ENCODE results near the gene NFIA.

NFIA gene

DNA sequence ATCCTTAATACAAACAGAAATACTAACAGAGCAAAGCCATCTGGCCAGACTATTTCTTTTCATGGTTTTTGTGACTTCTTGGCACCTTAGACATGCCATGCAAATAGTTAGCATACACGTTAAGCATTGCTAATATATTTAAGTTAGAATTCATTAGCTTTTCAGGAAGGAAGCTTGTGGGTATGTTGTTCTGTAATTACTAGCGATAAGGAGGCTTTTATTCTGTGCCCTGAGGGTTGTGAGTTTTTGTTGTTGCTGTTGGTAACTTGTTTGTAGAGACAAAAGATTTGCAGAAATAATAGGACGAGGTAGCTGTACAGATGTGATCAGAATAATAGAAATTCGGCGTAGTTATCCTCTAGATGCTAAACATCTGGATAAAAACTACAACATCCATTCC is 337.3 kb downstream of the NFIA start:
- no peak for DNase-seq

DNA sequence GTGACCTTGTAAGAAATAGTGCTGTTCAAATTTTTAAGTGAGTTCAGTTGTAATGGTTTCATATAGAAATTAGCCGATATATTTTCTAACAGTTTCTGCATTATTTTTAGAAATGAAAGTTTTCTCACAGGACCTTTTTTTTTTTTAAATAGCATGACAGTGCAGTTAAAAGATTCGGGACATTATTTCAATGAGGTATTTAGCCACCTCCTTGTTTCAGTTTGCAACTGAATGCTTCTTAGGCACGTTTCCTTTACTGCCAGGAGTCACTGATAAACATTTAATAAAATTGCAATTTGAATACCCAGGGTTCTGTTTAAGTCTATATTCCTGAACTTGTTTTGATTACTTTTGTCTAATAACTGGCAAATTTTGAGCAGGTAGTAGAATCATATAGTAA is 337.9 kb downstream of the NFIA start:
- no peak for DNase-seq

DNA sequence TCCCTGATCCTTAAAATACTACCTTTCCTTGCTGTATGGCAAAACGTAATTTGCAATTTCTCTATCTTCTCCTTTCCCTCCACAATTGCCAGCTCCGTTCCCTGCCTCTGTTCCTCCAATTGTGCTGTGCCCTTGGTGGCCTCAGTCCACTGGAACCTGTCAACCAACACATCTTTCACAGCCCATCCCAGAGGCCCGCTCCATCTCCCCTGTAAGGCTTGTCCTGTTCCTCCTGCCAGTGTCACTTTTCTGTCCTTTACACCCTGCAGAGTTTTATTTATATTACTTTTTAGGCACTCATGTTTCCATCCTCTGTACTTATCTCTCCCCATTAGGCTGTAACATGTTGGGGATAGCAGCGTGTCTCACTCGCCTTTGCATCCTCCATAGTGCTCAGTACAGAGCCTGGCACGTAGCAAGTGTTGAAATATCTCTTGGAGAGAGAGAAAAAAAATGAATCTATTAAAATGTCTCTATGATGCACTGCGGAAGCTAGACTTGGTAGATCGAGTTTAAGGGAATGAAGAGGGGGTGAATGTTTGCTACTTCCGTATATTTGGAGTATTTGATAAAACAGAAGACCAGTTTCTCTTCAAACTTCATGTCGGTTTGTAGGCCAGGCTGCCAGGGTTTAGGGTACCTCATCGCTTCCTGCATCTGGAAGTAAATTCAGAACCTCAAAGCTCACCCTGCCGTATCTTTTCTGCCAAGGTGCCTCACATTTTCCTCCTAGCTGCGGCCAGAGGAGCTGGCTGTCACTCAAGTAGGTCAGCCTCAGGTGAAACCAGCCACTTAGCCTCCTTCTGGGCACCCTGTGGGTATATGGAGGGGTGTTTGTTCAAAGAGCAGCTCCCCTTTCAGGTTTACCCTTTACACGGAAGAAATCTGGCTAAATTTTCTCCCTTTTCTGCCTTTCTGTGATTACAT is 338.8 kb downstream of the NFIA start:
- no peak for DNase-seq

DNA sequence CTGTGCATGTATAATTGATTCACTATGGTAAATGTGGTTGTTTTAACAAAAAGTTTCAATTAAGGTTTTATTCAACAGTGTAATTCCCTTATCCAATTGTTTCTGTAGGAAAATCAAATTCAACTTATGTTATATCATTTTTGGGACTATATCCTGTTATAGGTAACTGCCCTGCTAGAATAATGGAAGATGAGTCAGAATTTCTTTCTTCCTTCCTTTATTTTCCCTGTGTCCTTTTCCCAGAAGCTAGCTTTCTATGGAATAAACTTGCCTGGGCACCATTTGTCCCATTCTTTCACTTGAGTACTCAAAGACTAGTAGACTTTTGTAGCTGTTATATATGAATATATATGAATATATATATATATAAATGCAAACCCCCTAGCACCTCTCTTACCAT is 341.3 kb downstream of the NFIA start:
- no peak for DNase-seq

DNA sequence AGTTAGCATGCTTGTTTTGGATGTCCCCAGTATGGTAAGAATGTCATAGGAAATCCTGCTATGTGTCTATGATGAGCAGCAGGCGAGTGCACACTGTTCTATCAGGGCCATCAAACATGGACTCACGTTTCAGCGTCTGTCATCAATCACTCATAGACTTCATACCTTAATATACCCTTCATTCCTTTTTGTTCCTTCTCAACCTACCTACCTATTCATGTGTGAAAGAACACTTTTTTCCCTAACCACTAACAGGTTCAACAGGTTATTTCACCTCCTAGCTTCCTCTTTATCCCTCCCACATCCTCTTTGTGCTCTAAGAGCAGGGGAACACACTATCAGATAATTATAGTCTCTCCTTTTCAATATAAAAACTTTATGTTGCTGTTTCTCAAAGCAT is 342.0 kb downstream of the NFIA start:
- DNase-seq: no peak

DNA sequence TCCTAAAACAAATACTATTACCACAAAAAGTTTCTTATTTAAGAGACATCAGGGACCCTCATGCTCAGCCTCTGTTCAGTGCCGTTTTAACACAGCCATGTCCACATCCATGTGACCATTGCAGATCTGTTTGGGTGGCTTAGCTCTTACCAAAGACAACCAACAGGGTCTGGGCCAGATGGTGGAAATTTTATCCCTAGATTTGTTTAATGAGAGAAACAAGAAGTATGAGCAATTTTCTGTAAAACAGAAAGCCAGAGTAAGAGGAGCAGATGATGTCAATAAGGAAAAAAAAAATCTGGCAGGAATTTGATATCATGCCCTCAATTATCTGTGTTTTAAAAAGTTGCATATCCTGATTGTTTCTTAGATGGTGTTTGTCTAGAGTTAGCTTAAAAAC is 342.7 kb downstream of the NFIA start:
- DNase-seq: no peak

DNA sequence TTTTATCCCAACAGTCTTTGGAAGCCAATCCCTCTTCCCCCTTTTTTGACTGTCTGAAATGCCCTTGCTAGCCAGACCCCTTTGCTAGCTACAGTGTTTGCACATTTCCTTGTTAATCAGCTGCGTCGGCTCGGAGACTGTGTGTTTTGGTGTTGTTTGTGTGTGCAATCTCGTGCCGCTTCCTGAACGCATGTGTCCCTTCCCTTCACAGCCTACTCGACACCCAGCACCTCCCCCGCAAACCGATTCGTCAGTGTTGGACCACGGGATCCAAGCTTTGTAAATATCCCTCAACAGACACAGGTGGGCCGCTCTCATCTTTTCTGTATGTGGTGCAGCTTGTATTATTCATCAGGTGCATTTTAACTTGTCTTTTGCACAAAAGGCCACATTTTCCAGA is 343.9 kb downstream of the NFIA start:
- DNase-seq: no peak

DNA sequence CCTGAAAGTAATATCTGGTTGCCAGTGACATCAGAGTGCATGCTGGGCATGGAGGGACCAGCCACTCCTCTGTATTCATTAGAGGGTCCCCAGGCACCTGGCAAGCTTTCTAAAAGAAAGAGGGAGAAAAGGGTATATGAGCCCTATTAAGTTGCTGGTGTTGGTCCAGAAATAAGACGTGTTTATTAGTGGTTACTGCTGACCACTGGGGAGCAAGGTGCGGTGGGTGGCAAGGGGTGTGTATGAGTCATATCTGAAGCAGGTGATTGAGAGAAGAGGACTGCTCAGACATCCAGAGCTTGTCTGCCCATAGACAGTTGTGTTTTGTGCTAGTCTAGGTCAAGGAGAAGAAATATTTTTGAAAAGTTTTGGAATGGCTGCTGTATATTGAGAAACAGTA is 344.5 kb downstream of the NFIA start:
- DNase-seq: no peak

DNA sequence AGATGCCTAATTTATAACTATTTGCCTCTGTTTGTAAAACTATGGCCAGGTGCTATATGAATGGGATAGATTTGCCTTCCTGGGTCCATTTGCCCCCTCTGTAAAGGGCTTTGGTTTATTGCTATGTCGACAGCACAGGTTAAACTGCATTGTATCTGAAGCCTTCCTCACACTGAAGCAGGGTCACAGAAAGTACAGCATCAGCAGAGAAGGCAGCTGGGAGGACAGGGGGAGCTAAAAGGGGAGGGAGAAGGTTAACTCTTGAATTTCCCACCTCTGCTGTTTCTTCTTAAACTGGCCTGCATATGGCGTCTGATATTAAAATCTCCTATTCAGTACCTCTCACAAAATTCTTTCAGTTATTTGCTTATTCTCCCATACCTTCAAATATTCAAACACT is 345.1 kb downstream of the NFIA start:
- DNase-seq: no peak

DNA sequence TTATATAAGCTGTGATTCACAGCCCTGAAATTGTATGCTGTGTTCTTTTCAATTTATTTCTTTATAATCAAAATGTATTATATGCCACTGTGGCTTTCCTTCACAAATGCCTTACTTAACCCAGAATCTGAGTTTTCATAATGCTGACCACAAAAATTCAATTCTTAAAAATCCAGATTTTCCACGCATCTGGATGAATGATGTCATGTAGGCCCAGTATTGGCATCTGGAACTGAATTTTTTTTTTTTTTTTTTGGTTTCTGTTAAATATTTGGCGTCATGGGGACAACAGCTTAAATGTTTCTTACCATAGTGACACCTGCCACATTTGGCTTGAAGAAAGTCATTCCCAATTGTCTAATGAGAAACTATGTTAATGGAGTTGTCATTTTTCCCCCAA is 345.8 kb downstream of the NFIA start:
- no peak for DNase-seq

DNA sequence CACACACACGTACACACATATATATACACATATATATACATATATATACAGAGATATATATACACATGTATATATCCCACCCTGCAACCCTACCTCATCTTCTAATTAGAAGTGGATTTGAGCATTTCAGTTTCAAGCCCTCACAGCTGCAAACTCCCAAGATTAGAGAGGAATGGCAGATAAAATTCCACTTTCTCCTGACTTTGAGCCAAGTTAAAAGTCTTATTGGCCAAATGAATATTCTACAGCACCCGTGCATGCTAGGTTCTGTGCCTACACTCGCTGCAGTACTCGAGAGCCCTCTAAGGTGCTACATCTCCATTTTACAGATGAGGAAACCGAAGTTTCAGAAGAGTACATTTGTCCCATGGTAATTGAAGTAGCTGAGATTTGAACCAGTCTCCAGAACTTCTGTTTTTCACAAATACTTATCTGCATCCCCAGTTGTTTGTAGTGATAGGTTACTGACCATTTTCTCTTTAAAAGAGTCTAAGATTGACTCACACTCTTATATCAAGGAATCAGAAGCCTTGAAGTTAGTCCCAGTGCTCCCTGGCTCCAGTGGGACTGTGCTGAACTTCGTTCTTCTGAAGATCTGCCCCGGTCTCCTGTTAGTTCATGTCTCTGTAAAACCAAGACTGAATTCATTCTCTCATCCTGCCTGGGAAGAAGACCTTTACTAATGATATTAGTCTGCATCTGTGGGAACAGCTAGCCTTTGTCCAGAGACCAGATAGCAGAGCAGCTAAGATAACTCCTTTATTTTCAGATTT is 350.4 kb downstream of the NFIA start:
- no peak for DNase-seq

DNA sequence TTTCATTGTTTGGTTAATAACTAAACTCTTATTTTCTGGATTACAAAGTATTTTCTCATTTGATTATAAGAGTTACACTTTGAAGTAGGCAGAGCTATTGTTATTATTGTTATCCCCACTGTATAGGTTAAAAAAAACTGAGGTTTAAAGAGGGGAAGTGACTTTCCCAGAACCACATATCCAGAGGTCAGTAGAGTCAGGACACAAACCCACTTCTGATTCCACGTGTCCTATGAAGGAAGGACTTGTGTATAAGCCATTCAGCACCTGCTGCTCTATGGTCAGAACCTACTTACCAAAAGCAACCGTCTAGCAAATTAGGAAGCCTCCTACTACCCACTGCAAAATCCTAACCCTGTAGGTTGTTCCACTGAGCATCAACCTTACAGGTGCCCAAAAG is 351.3 kb downstream of the NFIA start:
- DNase-seq: no peak

DNA sequence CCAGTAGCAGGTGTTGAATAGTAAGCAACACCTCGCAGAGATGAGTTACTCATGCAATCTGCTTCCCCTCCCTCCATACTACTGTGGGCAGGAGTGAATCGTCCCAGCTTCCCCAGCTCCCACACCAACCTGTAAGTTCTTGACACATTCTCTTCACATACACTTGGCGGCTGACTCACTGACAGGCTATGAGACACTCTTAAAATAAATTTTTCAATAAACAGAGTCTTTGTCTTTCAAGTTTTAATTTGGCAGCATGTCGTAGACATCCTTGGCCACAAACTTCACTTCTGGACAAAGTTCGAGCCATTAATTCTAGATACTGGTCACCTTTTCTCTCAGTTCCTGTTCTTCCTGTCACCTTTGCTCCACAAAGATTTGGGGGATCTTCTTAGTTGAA is 351.9 kb downstream of the NFIA start:
- DNase-seq: no peak

DNA sequence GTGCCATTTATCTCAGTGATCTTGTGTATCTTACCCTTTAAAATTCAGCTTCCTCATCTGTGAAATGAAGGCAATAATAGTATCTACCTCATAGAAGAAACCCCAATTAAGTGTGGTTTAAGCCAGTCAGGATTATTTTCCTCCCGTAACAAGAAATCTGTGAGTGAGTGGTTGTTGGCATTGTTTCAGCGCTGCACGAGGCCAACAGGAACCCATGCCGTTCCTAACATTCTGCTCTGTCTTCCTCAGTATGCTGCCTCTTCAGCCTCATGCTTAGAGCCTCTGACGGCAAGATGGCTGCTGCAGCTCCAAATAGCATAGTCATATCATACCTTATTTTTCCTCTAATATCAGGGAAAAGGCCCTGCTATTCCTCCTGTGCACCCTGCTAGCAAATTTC is 352.9 kb downstream of the NFIA start:
- DNase-seq: no peak

DNA sequence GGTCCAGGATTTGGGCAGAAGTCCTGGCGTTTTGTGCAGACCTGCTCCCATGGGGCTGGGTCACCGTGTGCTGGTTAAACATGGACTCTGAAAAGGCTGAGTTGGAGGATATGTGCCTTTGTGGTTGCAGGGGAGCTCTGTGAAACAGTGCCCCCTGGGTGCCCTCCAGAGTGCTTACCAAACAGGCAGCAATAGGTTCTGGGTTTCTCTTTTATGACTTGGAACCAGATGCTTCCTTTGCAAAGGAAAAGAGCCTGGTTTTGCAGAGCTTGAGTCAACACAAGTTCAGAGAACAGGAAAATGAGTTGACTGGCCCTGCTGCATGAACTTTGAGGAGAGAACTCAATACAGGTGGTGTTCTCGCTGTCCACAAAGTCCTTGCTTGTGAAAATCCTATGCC is 353.7 kb downstream of the NFIA start:
- DNase-seq: no peak

DNA sequence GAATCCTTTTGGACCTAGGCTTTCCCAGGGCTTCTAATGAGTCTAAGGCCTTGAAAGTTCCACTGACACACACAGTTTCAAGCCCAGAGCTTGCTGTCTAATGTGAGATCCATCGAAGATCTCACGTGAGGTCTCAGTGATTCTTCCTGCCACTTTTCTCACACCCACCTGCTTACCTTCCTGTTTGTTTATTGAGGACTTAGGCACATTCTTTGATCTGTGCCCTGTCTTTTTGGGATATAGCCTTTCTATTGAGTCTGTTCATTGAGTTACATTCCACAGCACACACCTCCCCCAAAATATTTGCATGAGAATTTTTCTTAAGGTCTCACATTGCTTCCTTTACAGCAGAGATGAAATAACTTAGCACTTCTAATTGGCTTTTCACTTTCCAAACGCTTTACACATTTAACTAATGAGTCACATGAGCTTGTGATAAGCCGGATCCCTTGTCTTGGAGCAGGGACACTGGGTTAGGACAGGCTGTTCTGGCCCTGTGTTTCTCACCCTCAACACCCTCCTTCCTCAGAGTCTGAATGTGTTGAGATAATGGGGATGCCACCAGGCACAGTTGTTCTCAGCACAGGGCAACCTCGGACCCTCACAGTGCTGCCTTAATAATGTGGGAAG is 354.2 kb downstream of the NFIA start:
- no peak for DNase-seq

DNA sequence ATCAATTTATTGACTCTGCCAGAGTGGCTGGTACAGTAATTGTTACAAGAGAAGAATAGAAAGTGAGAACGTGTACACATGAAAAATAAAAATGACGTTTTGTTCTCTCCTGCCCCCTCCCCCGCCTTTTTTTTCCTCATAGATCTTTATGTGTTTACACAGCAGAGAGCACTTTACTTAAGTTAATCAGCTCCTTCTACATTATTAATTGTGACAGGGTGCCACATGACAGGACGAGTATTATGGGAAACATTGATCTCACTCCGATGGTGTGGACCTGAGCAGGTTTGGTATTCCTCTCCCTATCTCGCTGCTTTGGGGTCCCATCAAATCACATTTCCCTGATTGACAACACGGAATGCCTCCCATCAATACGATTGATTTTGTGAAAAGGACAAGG is 356.9 kb downstream of the NFIA start:
- DNase-seq: no peak

DNA sequence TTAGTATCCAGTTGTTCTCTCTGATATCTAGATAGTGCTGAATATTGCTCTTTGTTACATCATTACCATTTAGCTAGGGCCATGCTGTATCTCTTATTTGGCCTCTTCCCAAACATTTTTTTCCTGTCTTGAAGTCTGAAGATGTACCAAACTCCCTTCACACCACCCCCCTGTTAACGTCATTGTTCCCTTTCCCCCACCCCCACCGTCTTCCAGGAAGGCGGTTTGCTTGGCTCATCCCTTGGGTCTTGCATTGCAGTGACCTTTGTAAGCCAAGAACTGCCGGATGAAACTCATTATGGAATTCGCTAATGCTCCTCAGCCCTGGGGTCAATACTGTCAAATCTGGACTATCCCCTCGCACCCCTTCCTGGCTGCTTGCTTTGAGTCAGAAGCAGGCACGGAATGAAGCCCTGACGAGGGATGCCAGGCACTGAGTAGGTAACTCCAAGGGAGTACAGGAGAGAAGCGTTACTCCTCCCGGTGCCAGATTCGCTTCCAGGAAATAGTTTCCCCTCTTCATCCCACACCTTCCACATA is 359.4 kb downstream of the NFIA start:
- DNase-seq: no peak

DNA sequence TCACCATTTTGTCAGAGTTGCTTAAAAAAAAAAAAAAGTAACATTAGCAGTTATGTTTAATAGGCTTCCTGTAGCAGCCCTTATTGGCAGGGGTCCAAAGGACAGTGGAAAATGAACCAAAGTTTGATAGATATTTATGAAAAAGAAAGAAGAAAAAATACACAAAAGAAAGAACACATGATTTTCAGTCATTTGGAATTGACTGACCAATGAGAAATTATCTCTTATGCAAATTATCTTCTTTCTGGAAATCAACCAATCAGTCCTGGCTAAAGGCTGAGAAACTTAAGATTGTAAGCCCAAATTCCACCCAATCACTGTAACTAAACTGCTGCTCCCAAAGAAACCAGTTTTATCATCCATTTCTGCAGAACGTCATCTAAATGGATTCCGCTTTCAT is 360.2 kb downstream of the NFIA start:
- no peak for DNase-seq

DNA sequence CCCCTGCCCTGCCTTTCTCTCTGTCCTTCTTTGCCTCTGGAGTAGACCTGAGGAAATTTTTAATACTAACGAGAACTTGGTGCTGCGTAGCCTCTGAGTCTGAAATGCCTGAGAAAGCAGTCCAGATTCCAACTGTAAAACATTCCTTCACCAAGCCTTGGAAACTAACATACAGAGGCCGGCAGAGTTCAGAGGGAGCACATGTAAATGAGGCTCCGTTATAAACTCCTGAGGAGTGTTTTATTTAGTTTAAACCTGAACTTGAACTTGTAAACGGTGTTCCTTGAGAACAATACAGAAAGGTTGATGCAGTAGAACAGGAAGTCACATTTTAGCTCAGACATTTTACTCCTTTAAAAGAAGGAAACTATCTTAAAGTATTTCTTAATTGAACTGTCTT is 361.9 kb downstream of the NFIA start:
- DNase-seq: no peak

DNA sequence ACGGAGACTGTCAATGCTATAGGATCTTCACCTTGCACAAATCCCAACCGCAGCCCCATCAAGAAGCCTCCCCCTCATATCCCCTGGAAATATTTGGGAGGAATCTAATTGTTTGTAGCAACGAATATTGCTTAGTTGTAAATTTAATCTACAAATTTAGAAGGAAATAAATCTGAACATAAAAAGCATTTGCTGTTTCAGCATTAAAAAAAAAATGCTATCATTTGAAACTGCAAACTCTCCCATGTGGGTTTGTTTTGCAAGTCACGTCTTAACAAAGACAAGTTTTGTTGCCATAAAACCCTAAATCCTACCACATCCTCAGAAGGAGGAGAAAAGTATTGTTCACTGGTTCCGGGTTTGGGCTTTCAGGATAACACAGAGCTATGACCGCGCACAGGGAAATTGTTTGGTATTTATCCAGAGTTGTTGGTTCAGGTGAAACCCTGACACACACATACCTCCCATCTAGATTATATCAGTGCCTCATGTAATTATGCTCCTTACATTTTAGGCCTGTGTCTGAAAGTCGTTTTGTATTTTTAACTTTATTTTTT is 363.0 kb downstream of the NFIA start:
- no peak for DNase-seq

DNA sequence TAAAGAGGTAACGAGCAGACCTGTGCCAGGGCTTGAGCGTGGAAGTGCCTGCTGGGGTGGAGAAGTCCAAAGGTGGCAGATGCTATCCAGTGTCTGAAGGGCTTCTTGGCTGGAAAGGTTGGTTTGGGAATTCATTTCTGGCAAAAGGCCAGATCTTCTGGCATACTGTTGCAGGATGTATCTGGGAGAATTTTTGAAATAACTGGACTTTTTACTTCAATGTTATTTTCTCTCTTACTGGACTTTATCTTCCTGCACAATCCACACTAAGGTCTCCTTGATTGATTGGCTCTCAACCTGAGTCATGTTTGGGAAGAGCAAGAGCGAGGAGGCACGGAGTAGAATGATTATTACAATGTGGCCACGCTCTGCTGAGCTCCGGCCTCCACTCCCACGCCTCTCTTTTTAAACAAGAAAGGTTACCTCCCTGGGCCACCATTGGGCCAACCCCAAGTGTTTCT is 364.2 kb downstream of the NFIA start:
- no peak for DNase-seq
